ENCODE measurements around the gene NKX2-2.

- no peak for TF ChIP-seq POLR2AphosphoS5 (IDR thresholded peaks at IDR 0.05; ENCODE audit: low read depth, low read length)
- no peak for TF ChIP-seq SIN3A (IDR thresholded peaks at IDR 0.05; ENCODE audit: borderline replicate concordance, insufficient read depth, low read length)
- TF ChIP-seq TAF1 (IDR thresholded peaks at IDR 0.05; ENCODE audit: borderline replicate concordance, insufficient read depth, low read length): no peak
- TF ChIP-seq FOXP2 (optimal IDR thresholded peaks at IDR 0.05; ENCODE audit: borderline replicate concordance, extremely low read depth, extremely low read length, insufficient read depth): no peak
- TF ChIP-seq REST (IDR thresholded peaks at IDR 0.05; ENCODE audit: insufficient read depth in 1 of 2, low read depth in 2 of 2, low read length in 2 of 2): no peak
These were observed 48.1 kb downstream of the NKX2-2 start for GRCh38 chr20:21465799-21466198.

Data from PFSK-1 (cell line).